HG03064 (cell line): ENCODE measurements around the gene ONECUT2.

Source experiments
- ATAC-seq: cut with Tn5 transposase; IDR thresholded peaks from one replicate; pipeline ENCODE4 v1.9.1; 2021; ENCODE audit warnings: low read depth; ENCODE audit not compliant: unreplicated experiment

Gene ONECUT2

DNA sequence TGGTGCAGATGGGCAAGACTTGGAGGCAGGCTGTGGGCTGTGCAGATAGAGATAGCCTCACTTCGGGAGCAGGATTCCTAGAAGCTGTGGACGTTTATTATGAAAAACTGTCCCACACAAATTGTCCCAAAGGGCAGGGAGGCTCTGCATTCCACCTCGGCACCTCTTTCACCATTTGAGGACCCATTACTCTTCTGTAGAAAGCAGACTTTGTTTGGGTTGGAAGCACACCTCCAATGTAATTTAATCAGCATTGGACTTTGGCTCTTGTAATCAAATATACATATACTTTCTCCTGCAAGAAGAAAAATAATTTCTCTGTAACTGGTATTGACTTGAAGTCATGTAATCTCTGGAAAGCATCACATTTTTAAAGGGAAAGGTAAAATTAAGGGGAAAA lies 8.5 kb downstream of the ONECUT2 start:
- no peak for ATAC-seq

DNA sequence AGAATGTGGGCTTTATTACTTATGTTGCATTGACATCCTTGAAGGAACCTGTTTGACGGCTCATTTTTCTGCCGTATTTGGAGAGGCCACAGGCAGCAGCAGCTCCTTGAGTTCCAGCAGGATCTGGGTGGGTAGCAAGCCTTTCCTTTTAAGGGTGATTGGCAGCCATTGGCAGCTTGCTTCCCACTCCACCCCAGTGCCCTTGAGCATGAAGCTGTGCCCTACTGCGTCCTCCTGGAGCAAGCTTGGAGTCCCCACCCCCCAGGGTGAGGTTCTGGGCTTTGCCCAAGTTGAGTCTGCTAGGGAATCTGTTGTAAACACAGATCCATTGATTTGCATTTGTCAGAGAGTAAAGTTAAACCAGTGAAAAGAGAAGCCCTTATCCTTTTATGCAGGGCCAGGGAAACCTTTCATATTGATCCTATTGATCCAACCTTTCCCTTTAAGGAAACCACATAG lies 9.2 kb downstream of the ONECUT2 start:
- no peak for ATAC-seq

DNA sequence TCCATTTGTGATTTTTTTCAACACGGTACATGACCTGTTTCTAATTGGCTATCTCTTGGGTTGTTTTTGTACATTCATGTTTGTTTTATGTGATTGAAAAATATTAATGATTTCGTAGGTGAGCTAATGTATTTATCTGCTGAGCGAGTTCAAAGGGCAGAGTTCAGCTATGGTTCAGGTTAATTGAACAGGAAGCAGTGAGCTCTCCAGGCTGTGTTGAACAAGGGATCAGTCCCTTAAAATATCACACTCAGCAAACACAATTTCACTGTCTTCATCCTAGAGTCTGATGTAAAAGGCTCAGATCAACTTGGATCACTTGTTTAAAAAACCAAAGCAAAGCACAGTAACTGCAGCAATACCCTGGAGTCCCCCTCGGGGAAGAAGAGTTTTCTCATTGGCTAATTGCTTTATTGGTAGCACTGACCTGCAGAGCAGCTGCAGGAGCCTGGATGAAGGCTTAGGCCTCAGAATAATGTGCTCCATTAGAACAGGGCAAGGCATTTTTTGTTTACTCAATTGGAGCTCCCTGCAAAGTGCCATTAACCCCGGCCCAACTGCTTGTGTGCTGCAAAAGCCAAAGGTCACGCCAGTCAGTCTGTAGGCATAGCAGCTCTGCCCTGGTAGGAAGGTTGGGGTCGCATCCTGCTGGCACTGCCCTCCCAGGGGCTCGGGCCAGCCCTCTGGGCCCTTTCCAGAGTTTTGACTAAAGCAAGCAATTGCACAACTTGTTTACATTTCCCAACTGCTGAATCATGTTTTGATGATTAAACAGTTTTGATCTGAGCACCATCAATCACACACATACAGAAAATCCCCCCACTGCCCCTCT lies 10.5 kb downstream of the ONECUT2 start:
- no peak for ATAC-seq

DNA sequence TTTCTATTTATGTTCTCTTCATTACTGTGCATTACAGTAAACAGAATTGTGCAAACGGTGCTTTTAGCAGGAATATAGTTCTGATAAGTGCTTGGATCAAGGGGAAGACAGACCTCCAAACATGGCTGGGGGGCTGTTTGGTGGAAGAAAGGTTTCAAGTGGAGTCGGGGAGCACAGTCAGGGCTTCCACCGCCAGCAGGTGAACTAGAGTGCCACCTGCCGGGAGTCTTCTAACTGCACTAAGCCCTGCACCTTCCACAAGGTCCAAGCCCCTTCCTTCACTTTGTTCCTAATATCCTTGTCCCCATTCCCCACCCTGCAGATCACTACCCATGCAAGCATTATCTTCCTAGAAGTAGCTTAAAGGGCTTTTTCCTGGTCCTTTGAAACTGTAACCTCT lies 11.1 kb downstream of the ONECUT2 start:
- ATAC-seq, result no peak

DNA sequence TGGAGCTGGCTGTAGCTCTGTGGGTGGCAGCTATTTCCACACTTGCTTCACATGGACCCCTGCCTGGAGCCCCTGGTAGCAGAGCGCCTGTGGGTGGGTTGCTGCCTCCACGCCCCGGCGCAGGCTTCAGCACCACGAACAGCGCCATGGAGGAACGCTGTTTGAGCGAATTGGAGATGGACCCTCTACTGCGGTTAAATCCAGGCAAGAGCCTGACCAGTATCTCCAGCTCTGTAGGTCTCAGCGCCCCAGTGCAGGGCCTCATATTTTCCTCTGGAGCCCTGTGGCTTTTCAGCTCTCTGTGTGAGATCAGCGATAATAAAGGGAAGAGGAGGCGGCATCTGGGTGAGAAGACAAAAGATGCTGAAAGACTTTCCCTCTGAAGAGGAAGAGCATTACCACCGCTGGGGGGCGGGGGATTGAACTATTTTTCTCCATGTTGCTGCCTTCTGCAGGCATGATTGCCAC lies 12.0 kb downstream of the ONECUT2 start:
- ATAC-seq, result no peak

DNA sequence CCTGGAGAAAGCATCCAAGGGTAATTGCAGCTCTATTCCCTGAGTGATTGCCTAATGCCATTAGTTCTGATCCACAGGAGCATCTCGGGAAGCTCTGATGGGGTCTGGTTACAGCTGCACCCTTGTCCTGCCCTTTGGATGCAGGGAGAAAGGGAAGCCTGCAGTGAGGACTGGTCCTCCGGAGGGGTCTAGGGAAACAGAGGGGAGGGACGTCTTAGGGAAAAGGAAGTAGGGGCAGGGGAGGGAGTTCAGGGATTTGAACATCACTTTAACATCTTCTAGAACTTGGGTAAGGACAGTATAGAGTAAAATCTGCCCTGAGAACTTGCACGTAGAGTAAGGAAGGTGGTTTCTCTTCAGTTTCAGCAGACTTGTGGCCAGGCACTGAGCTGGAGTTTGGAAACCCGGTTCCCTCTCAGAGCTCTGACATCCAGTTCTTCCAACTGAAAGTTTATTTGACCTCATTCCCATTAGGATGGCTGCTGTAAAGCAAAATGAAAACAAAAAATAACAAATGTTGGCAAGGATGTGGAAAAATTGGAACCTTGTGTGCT lies 20.5 kb downstream of the ONECUT2 start:
- ATAC-seq, result no peak

DNA sequence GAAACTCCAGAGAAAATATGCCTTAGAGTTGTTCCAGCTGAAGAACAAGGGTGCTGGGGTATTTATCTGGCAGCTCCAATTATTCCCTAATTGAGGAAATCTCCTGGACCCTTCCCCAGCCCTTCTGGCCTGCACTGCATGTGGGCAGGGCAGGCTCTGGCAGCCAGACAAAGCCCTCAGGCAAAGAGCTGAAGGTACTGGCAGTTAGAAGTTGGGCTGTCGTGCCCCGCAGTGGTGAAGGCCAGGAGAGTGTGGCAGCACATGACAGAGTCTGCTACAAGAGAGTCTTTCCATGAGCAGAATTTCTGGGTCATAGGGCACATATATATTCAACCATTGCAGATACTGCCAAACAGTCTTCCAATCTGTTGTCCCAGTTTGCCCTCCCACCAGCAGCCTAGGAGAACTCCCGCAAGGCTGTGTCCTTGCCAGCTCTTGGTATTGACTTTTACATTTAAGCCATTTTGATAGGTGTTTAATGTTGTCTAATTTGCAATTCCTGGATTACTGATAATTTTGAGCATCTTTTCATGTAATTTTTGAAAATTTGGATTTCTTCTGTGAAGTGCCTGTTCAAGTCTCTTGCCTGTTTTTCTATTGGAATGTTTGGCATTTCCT lies 26.6 kb downstream of the ONECUT2 start:
- no peak for ATAC-seq

DNA sequence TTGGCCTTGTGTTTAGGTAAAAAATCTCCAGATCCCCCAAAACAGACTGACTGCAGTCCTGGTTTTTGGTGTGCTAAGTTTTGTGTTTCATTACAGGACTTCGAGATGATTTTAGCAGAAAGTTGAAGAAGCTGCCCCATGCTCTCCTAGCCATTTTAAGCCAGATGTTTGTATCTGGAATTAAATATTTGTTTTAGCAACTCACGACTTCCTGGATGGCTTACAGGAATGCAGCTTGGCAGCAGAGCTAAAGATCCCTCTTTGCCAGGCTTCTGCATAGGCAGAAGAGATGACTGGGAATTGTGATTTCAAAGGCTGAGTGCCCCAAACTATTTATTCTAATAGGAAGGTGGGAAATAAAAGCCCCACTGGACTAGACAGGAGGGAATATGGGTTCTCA lies 31.1 kb downstream of the ONECUT2 start:
- ATAC-seq, result no peak

DNA sequence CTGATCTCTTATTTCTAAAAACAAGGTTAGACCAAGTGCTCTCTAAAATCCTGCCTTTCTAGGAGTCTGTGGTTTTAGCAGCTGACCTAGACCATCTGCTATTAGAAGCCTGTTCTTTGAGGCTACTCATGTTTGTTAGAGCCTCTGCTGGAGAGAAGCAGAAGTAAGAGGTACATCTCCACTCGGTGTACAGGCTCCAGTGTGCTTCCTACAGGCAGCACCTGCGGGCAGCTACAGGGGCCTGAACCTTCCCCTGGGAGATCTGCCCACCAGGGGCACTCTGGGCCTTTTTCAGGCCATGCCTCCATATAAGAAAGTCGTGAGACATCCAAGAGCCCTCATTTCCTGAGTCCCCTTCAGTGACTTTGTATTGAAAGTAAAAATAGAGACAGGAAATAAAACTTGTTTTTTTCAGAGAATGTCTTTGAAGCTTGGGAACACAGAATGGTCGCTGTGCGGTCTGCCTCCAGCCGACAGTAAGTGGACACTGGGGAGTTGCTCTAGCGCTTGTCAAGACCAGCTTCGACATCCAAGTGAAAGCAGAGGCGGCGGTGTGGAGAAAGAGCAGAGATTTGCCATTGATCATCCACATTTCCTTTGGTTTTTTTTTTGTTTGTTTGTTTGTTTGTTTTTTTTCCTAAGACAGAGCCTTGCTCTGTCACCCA lies 31.7 kb downstream of the ONECUT2 start:
- no peak for ATAC-seq

DNA sequence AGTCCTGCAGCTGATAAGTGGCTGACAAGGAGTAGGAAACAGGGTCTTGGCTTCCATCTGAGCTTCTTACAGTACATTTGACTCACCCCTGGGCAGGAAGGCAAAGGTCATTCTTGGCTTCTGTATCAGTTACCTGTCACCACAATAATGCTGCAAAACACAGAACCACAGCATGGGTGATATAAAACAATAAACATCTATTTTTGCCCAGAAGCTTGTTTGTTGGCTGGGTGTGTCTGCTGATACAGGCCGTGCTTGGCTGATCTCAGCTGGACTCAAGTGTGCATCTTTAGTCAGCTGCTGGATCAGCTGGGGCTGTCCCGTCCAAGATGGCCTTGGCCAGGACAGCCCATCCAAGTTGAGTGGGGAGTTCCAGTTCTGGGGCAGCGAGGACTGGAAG lies 34.7 kb downstream of the ONECUT2 start:
- ATAC-seq, result no peak

DNA sequence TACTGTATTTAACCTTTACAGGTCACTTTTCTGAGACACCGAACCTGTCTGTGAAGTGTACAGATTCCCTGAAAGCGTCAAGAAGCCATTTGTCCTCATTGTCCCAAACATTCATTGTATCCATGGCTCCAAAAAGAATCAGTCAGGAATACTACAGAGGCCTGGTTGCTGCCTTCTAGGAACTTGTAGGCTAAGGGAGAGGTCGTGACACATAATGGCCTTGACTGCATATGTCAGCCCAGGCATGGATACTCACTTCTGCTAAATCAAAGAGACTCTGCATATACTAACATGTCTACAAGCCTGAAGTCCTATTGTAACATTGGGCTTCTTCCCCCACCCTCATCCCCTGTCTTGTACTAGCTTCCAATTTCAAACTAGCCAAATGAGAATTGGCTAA lies 40.2 kb downstream of the ONECUT2 start:
- ATAC-seq, result no peak

DNA sequence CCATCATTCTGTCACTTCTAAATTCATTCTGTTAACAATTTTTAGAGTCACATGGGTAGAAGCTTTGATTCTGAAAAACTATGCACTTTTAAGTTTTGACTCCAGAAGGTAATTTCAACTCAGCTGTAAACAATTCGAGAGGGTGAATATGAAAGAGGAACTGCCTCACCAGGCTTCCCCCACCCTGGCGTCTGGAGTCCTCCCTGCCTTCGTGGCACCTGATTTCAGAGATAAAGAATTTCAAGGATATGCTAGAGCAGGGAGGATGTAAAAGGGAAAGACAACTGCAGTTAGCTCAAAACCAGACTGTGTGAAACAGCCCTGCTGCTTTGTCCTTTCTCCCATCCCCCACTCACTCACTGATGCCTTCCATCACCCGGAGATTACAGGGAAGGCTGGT lies 40.7 kb downstream of the ONECUT2 start:
- no peak for ATAC-seq

DNA sequence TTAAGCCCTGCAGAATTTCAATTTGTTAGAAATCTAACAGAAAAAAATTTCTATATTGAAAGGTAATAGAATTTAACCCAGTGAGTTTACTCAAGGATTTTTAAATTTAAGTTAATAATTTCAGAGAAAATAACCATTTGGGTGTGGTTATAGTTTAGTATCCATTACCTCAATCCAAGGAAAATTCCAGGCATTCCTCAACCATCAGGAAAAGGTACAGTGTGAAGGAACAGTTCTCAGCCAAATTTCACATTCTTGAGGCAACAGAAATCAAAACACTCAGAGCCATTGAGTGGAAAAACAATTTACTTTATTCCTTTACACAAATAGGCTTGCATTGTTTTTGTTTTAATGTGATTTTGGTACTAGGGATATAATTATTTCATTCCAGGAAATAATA lies 45.6 kb downstream of the ONECUT2 start:
- no peak for ATAC-seq

DNA sequence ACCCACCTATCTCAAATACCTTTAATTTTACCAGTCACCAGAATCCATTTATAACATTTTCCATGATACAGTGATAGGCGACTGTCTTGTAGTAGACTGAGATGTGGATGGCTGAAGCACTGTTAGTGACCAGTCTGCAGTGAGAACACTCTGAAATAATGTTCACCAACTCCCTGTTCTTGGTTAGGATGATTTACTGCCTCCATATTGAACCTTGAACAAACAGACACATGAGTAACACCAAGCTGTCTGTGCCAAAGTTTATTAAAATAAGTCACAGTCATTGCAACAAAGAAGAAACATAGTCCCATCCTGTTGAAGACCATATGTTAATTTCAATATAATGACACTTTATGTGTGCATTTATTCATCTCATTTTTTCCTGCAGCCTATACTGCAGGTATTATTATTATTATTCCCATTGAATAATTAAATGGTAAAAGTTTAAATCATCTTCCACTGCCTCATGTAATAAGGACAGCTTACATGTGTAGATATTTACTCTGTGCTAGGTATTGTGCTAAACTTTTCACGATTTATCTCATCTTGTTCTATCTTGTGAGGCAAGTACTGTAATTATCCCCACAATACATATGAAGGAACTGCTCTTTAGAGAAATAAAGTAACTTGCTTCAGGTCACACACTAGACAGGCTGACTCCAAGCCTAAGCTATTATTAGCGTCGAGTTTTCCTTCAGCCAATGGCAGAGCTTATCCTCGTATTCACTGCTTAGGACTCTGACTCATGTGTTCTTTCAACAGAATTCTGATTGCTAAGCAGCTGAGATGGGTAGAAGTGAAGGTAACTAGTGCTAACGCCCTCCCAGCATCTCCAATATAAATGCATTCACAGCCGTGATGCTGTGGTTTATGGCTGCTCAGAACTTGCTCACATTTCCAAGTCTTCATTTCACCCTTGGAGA lies 62.5 kb downstream of the ONECUT2 start:
- ATAC-seq, result no peak

DNA sequence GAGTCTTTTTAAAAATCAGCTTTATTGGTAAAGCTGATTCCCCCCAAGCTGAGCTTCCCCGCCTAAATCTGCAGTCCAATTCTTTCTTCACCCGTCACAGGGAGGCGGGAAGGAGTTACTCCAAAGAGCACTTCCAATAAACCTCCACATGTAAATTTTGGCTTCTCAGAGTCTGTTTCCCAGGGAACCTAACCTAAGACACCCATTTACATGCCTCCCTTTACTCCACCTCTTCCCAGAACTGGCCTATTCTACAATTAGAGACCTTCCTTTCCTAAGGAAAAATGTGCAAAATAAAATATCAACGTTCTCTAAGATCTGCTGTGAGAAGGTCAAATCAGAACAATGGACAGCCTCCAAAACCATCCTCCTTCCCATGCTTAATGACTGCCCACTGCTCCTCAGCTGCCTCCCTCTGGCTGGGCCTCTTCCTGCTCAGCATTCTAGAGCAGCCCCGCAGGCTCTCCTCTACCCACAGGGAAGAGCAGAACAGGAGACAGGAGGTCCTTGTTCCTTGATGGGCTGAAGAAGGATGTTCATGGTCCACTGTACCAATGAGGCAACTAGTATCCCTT lies 63.6 kb downstream of the ONECUT2 start:
- ATAC-seq, result no peak

DNA sequence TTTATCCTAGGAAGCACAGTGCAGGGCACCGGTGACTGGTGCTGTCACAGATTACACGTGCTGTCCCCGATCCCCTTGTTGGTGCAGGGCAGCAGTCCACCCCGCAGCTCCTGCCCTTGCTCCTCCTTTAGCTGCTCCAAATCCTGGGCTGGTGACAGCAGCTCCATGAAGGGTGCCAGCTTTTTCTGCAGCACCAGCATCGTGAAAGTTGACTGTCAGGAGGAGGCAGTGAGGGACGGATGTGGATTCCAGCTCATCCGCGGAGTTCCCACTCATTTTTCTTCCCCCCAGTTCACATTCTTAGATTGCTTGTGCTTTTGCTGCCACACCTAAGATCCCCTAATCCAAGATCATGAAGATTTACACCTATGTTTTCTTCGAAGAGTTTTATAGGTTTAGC lies 67.5 kb downstream of the ONECUT2 start:
- no peak for ATAC-seq

DNA sequence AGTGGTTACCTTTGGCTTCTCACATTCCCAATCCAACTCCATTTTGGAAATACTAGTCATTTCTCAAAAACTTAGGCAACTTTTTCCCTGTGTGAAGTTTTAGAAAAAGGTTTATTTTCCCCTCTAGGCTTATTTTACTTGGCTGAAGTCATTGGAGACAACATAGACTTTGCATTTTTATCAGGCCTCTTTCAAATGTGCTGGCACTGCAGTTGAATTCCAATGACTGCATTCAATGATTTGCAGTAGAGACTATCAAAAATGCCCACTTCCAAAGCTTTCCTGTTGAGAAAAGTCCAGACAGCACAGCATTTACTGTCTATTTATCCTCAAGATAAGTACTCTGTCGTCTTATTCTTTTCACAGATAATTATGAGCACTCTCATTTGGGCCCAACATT lies 70.1 kb downstream of the ONECUT2 start:
- ATAC-seq, result no peak

DNA sequence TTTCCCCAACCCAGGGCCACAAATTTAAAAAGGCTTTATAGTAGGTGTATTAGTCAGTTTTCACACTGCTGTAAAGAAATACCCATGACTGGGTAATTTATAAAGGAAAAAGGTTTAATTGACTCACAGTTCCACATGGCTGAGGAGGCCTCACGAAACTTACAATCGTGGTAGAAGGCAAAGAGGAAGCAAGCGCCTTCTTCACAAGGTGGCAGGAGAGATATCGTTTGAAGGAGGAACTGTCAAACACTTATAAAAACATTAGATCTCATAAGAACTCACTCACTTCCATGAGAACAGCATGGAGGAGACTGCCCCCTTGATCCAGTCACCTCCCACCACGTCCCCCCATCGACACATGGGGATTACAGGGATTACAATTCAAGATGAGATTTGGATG lies 80.9 kb downstream of the ONECUT2 start:
- ATAC-seq, result no peak

DNA sequence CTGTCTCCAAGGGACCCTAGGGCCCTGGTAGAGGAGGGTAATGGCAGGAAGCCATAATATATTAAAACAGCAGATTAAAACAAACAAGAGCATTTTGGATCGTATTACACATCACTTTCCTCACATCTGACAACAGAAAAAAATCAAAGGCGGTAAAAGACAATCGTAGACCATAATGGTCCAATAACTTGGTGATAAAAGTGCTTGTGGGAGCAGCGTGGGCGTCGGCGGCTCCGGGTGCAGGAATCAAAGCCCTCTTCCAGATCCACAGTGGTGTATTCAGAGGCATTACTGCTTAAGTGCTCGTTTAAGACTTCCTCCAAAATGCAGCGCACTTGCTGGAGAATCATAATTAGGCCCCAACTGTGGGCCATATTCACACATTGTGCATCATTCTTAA lies 83.4 kb downstream of the ONECUT2 start:
- no peak for ATAC-seq
